OCI-LY1 (cell line): ENCODE data around the gene GLT1D1.
"Not testable (repeated sequence)": the region's sequence is repeated elsewhere in the genome, so short reads cannot be mapped to it uniquely, and the experiment has no call there.

ENCODE experiments used
- H2AFZ ChIP-seq: fragments of 200-600 bp; sonication (generic), shearing (Covaris generic); 2 replicates; pipeline ENCODE4 v1.6.0; 2014; ENCODE audit warnings: antibody characterized with exemption, mild to moderate bottlenecking, low read length
- H3F3A ChIP-seq: fragments of 200-600 bp; sonication (generic), shearing (Covaris generic); 2 replicates; pipeline ENCODE4 v1.6.0; 2014; ENCODE audit warnings: mild to moderate bottlenecking, antibody characterized with exemption, low read length, moderate library complexity; ENCODE audit not compliant: insufficient read depth
- H3K27ac ChIP-seq: fragments of 200-600 bp; sonication (generic); 2 replicates; pipeline ENCODE4 v1.5.1; 2014; ENCODE audit warnings: low read length, mixed run types, mild to moderate bottlenecking, low read depth; ENCODE audit not compliant: poor library complexity, severe bottlenecking
- H3K27me3 ChIP-seq: fragments of 200-600 bp; sonication (generic); 2 replicates; pipeline ENCODE4 v1.6.0; 2014; ENCODE audit warnings: antibody characterized with exemption, mild to moderate bottlenecking, low read length, moderate library complexity; ENCODE audit not compliant: insufficient read depth
- H3K36me3 ChIP-seq: fragments of 200-600 bp; sonication (generic); 2 replicates; pipeline ENCODE4 v1.6.1; 2014; ENCODE audit warnings: mild to moderate bottlenecking, antibody characterized with exemption, low read length, moderate library complexity, mixed read lengths; ENCODE audit not compliant: insufficient read depth
- H3K4me1 ChIP-seq: fragments of 200-600 bp; sonication (generic); 2 replicates; pipeline ENCODE4 v1.5.1; 2014; ENCODE audit warnings: mild to moderate bottlenecking, low read length, moderate library complexity; ENCODE audit not compliant: insufficient read depth, severe bottlenecking
- H3K4me2 ChIP-seq: fragments of 200-600 bp; sonication (generic), shearing (Covaris generic); 2 replicates; pipeline ENCODE4 v1.6.1; 2014; ENCODE audit warnings: low read length
- H3K4me3 ChIP-seq: fragments of 200-600 bp; sonication (generic); 2 replicates; pipeline ENCODE4 v1.5.1; 2014; ENCODE audit warnings: low read length, low read depth, mild to moderate bottlenecking, mixed read lengths; ENCODE audit not compliant: poor library complexity, severe bottlenecking
- H3K79me2 ChIP-seq: fragments of 200-600 bp; shearing (Covaris generic); 2 replicates; pipeline ENCODE4 v1.6.1; 2016; ENCODE audit warnings: mixed run types, low read length, mixed read lengths; ENCODE audit not compliant: insufficient read depth
- H3K9ac ChIP-seq: fragments of 200-600 bp; sonication (generic), shearing (Covaris generic); 2 replicates; pipeline ENCODE4 v1.6.1; 2014; ENCODE audit warnings: mild to moderate bottlenecking, low read length, mixed read lengths
- H3K9me2 ChIP-seq: fragments of 200-600 bp; sonication (generic), shearing (Covaris generic); 2 replicates; pipeline ENCODE4 v1.6.1; 2014; ENCODE audit warnings: low read depth, mild to moderate bottlenecking, low read length, mixed read lengths
- H3K9me3 ChIP-seq: fragments of 200-600 bp; shearing (Covaris generic); 2 replicates; pipeline ENCODE4 v1.6.1; 2014; ENCODE audit warnings: low read length, mixed read lengths
- H4K20me1 ChIP-seq: fragments of 200-600 bp; sonication (generic), shearing (Covaris generic); 2 replicates; pipeline ENCODE4 v1.6.0; 2016; ENCODE audit warnings: mild to moderate bottlenecking, low read length; ENCODE audit not compliant: insufficient read depth
- EZH2 ChIP-seq: fragments of 200-600 bp; sonication (generic), shearing (Covaris generic); IDR thresholded peaks from 2 replicates; pipeline ENCODE4 v1.8.0; 2017; ENCODE audit warnings: borderline replicate concordance, mixed run types, mild to moderate bottlenecking, antibody characterized with exemption, low read length, moderate library complexity, mixed read lengths
- TF ChIP-seq, protein P1 (sequence below): fragments of 200-600 bp; sonication (generic), shearing (Covaris generic); IDR thresholded peaks from 2 replicates; pipeline ENCODE4 v1.5.1; 2017; ENCODE audit warnings: mild to moderate bottlenecking, antibody characterized with exemption, low read length, moderate library complexity, mixed read lengths

GLT1D1 gene

DNA sequence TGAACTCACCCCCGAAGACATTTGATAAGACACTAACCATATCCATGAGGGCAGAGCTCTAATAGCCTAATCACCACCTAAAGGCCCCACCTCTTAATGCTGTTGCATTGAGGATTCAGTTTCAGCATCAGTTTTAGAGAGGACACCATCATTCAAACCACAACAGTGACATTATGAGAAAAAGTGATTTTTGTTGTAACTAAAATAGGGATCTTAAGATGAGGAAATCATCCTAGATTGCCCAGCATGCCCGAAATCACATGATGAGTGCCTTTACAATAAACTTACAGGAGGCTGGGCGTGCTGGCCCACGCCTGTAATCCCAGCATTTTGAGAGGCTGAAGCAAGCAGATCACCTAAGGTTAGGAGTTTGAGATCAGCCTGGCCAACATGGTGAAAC, 9.7 kb upstream of the GLT1D1 start:
- H3K9me2 ChIP-seq = no peaks in the 10 kb centered on the region
- no peak overlapping the region for H2AFZ ChIP-seq
- H3K27ac ChIP-seq = no peak overlapping the region
- no peaks in the 10 kb centered on the region for H3F3A ChIP-seq
- peaks cover 10% of the 10 kb centered on the region for H3K4me1 ChIP-seq
- no peak overlapping the region for H3K4me3 ChIP-seq
- H3K4me2 ChIP-seq = no peak overlapping the region
- H4K20me1 ChIP-seq = no peaks in the 10 kb centered on the region
- no peaks in the 10 kb centered on the region for H3K36me3 ChIP-seq
- no peaks in the 10 kb centered on the region for H3K79me2 ChIP-seq
- TF ChIP-seq, protein P1, sequence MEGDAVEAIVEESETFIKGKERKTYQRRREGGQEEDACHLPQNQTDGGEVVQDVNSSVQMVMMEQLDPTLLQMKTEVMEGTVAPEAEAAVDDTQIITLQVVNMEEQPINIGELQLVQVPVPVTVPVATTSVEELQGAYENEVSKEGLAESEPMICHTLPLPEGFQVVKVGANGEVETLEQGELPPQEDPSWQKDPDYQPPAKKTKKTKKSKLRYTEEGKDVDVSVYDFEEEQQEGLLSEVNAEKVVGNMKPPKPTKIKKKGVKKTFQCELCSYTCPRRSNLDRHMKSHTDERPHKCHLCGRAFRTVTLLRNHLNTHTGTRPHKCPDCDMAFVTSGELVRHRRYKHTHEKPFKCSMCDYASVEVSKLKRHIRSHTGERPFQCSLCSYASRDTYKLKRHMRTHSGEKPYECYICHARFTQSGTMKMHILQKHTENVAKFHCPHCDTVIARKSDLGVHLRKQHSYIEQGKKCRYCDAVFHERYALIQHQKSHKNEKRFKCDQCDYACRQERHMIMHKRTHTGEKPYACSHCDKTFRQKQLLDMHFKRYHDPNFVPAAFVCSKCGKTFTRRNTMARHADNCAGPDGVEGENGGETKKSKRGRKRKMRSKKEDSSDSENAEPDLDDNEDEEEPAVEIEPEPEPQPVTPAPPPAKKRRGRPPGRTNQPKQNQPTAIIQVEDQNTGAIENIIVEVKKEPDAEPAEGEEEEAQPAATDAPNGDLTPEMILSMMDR = no peak
- TF ChIP-seq EZH2 = no peak
- H3K27me3 ChIP-seq = no peaks in the 10 kb centered on the region
- H3K9me3 ChIP-seq = no peaks in the 10 kb centered on the region
- no peak overlapping the region for H3K9ac ChIP-seq

- peaks cover 10% of the 10 kb centered on the region for H3K4me1 ChIP-seq
- TF ChIP-seq EZH2 = no peak
- TF ChIP-seq, protein P1 = peak; percentile 14; the same call in 1 of the 2 replicates
Measured at GRCh38 chr12:128844031-128844635, 9.1 kb upstream of the GLT1D1 start.

DNA sequence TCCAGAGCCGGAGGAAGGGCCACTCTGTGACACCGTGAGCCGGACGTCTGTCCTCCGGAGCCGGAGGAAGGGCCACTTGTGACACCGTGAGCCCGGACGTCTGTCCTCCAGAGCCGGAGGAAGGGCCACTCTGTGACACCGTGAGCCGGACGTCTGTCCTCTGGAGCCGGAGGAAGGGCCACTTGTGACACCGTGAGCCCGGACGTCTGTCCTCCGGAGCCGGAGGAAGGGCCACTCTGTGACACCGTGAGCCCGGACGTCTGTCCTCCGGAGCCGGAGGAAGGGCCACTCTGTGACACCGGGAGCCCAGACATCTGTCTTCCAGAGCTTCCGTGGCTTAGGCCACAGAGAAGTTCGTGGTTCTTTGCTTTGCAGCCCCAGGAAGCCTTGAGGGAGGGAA, 6.6 kb upstream of the GLT1D1 start:
- not testable (repeated sequence) for H3K27me3 ChIP-seq, H2AFZ ChIP-seq, H3K4me3 ChIP-seq, H3F3A ChIP-seq, H3K27ac ChIP-seq, H3K9ac ChIP-seq, H3K36me3 ChIP-seq, H4K20me1 ChIP-seq, H3K4me2 ChIP-seq, H3K9me2 ChIP-seq, H3K4me1 ChIP-seq, H3K79me2 ChIP-seq, H3K9me3 ChIP-seq

More at GRCh38 chr12:128844031-128844635, 9.1 kb upstream of the GLT1D1 start:
- Histone ChIP-seq H2AFZ (no peak overlapping the region), H3F3A (no peaks in the 10 kb centered on the region), H3K9me2 (no peaks in the 10 kb centered on the region), H3K4me2 (no peak overlapping the region), H3K79me2 (no peaks in the 10 kb centered on the region), H3K9ac (no peak overlapping the region), H3K9me3 (no peaks in the 10 kb centered on the region), H3K4me3 (no peak overlapping the region), H3K27me3 (no peaks in the 10 kb centered on the region), H4K20me1 (no peaks in the 10 kb centered on the region), H3K27ac (no peak overlapping the region), H3K36me3 (no peaks in the 10 kb centered on the region)

DNA sequence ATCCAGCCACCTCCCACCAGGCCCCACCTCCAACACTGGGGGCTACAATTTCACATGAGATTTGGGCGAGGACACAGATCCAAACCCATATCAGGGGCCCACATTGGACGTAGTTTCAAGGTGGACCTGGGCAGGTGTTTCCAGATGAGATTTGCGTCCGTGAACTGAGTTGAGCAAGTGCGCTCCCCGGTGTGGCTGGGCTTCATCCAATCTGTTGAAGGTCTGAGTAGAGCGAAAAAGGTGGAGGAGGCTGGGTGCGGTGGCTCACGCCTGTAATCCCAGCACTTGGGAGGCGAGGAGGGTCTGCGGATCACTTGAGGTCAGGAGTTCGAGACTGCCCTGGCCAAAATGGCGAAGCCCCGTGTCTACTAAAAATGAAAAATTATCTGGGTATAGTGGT, 4.9 kb upstream of the GLT1D1 start:
- Histone ChIP-seq H3K4me2 (no peak overlapping the region), H3K27me3 (no peaks in the 10 kb centered on the region), H2AFZ (no peak overlapping the region), H4K20me1 (no peaks in the 10 kb centered on the region), H3K9me2 (no peaks in the 10 kb centered on the region), H3K4me3 (no peak overlapping the region), H3K4me1 (no peaks in the 10 kb centered on the region), H3K27ac (no peak overlapping the region), H3K9ac (no peak overlapping the region), H3K36me3 (no peaks in the 10 kb centered on the region), H3K79me2 (no peaks in the 10 kb centered on the region), H3F3A (no peaks in the 10 kb centered on the region), H3K9me3 (no peaks in the 10 kb centered on the region)
- no peak for TF ChIP-seq EZH2
- TF ChIP-seq, protein P1 = no peak

DNA sequence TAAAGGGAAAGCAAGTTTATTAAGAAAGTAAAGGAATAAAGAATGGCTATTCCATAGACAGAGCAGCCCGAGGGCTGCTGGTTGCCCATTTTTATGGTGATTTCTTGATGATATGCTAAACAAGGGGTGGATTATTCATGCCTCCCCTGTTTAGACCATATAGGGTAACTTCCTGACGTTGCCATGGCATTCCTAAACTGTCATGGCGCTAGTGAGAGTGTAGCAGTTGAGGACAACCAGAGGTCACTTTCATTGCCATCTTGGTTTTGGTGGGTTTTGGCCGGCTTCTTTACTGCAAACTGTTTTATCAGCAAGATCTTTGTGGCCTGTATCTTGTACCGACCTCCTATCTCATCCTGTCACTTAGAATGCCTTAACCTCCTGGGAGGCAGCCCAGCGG, 3.5 kb upstream of the GLT1D1 start:
- not testable (repeated sequence) for H3K9ac ChIP-seq, H4K20me1 ChIP-seq, H3K4me1 ChIP-seq, H3K79me2 ChIP-seq, H3K27me3 ChIP-seq, H3K27ac ChIP-seq, H2AFZ ChIP-seq, H3K36me3 ChIP-seq, H3K9me3 ChIP-seq, H3F3A ChIP-seq, H3K9me2 ChIP-seq, H3K4me2 ChIP-seq, H3K4me3 ChIP-seq
